H1 (cell line): ENCODE measurements around the gene DNA2. TPM values are rescaled to one million over a fixed set of nuclear protein-coding genes. Genes with fewer than 3 reads are reported as not detected.

Source experiments
- CTCF ChIA-PET: fragments of 300-600 bp; sonication (Branson Sonifier 250); formaldehyde crosslinking; loops from one replicate; lab custom pipeline; 2021; ENCODE audit not compliant: partially characterized antibody; lab: Charles Lee
- POLR2A ChIA-PET: fragments of 300-600 bp; sonication (Branson Sonifier 250); formaldehyde crosslinking; loops from one replicate; lab custom pipeline; 2021; ENCODE audit warnings: inconsistent platforms; ENCODE audit not compliant: partially characterized antibody; lab: Charles Lee
- DNase-seq, 2 experiments: peaks; one replicate each; pipeline versions ENCODE4 v3.0.0 to v3.0.0-alpha.2; 2010 to 2022; ENCODE audit warnings: low spot score in 2 of 2, low read depth in 1 of 2, mixed read lengths in 1 of 2
- FAIRE-seq: peaks from 2 replicates; lab custom pipeline; 2011; peaks lifted over from hg19 to GRCh38; lab: Jason Lieb, UNC
- H2AFZ ChIP-seq: 2 replicates; pipeline ENCODE4 v1.8.1; 2012; ENCODE audit warnings: low read length, inconsistent platforms
- H2AK5ac ChIP-seq: 2 replicates; pipeline ENCODE4 v1.6.1; 2013; ENCODE audit warnings: low read depth, low read length
- H2BK120ac ChIP-seq: replicated peaks from 2 replicates; pipeline ENCODE3; 2013; ENCODE audit warnings: low read depth, low read length, inconsistent platforms
- H2BK12ac ChIP-seq: 2 replicates; pipeline ENCODE4 v1.6.1; 2013; ENCODE audit warnings: low read depth, low read length
- H2BK15ac ChIP-seq: 2 replicates; pipeline ENCODE4 v1.6.1; 2013; ENCODE audit warnings: low read length
- H2BK20ac ChIP-seq: 2 replicates; pipeline ENCODE4 v1.6.1; 2013; ENCODE audit warnings: low read length
- H2BK5ac ChIP-seq: 2 replicates; pipeline ENCODE4 v1.6.1; 2013; ENCODE audit warnings: low read depth, low read length
- H3K14ac ChIP-seq: 2 replicates; pipeline ENCODE4 v1.6.1; 2013; ENCODE audit warnings: inconsistent platforms; ENCODE audit not compliant: insufficient read length
- H3K18ac ChIP-seq: 2 replicates; pipeline ENCODE4 v1.6.1; 2013; ENCODE audit warnings: low read length; ENCODE audit errors: extremely low read depth
- H3K23ac ChIP-seq: 2 replicates; pipeline ENCODE4 v1.6.1; 2013; ENCODE audit warnings: inconsistent platforms; ENCODE audit not compliant: insufficient read length
- H3K23me2 ChIP-seq: 2 replicates; pipeline ENCODE4 v1.6.1; 2013; ENCODE audit warnings: low read depth, low read length
- H3K27ac ChIP-seq: 2 replicates; pipeline ENCODE4 v1.6.1; 2011; ENCODE audit warnings: low read depth, low read length, inconsistent platforms
- H3K27me3 ChIP-seq, 4 experiments: replicated peaks in 1 of 4; 1 replicate in 1 of 4; 2 replicates in 3 of 4; pipeline versions ENCODE4 v1.6.1 to v1.8.1; 2011 to 2013; ENCODE audit warnings: low read length in 3 of 4, mild to moderate bottlenecking in 3 of 4, inconsistent platforms in 2 of 4, mixed read lengths in 2 of 4, moderate library complexity in 1 of 4; ENCODE audit not compliant: control insufficient read depth in 3 of 4, insufficient read depth in 3 of 4; ENCODE audit errors: extremely low read depth in 1 of 4
- H3K36me3 ChIP-seq, 4 experiments: 2 replicates each; pipeline versions ENCODE4 v1.6.1 to v1.8.1; 2011 to 2013; ENCODE audit warnings: mild to moderate bottlenecking in 4 of 4, low read length in 3 of 4, moderate library complexity in 2 of 4, control low read depth in 1 of 4, inconsistent platforms in 1 of 4; ENCODE audit not compliant: insufficient read depth in 4 of 4, control insufficient read depth in 2 of 4
- H3K4ac ChIP-seq: replicated peaks from 2 replicates; pipeline ENCODE3; 2013; ENCODE audit warnings: low read length, low read depth, mixed read lengths, inconsistent platforms; ENCODE audit not compliant: insufficient read length
- H3K4me1 ChIP-seq, 4 experiments: replicated peaks in 1 of 4; 1 replicate in 1 of 4; 2 replicates in 3 of 4; pipeline versions ENCODE4 v1.6.1 to v1.8.1; 2011 to 2013; ENCODE audit warnings: low read length in 3 of 4, inconsistent platforms in 2 of 4, mixed read lengths in 1 of 4; ENCODE audit not compliant: insufficient read depth in 4 of 4, control insufficient read depth in 3 of 4
- H3K4me2 ChIP-seq, 2 experiments: 2 replicates each; pipeline versions ENCODE4 v1.6.1 to v1.8.1; 2011 to 2013; ENCODE audit warnings: low read depth in 2 of 2, low read length in 2 of 2, control low read depth in 1 of 2, inconsistent platforms in 1 of 2, mild to moderate bottlenecking in 1 of 2; ENCODE audit not compliant: insufficient read depth in 1 of 2
- H3K4me3 ChIP-seq, 4 experiments: fragments of 200-600, 300-600 bp in 1 of 4; sonication (generic), shearing (Covaris generic), sonication (Bioruptor Twin) in 1 of 4; 2 replicates each; pipeline versions ENCODE4 v1.5.1 to v1.8.1; 2011 to 2016; ENCODE audit warnings: low read length in 4 of 4, low read depth in 3 of 4, control low read depth in 2 of 4, inconsistent platforms in 2 of 4, mild to moderate bottlenecking in 2 of 4, mixed read lengths in 1 of 4, moderate library complexity in 1 of 4; ENCODE audit not compliant: insufficient read depth in 2 of 4; ENCODE audit errors: extremely low read depth in 1 of 4
- H3K56ac ChIP-seq: replicated peaks from 2 replicates; pipeline ENCODE3; 2013; ENCODE audit warnings: low read depth, mild to moderate bottlenecking, mixed read lengths, low read length, inconsistent platforms; ENCODE audit not compliant: insufficient read length
- H3K79me1 ChIP-seq: 2 replicates; pipeline ENCODE4 v1.6.1; 2013; ENCODE audit warnings: low read depth, low read length, control low read depth
- H3K79me2 ChIP-seq, 2 experiments: 2 replicates each; pipeline versions ENCODE4 v1.6.1 to v1.8.1; 2012 to 2013; ENCODE audit warnings: low read length in 2 of 2, mild to moderate bottlenecking in 2 of 2, inconsistent platforms in 1 of 2; ENCODE audit not compliant: insufficient read depth in 2 of 2, control insufficient read depth in 1 of 2
- H3K9ac ChIP-seq, 4 experiments: replicated peaks in 1 of 4; 1 replicate in 1 of 4; 2 replicates in 3 of 4; pipeline versions ENCODE4 v1.6.1 to v1.8.1; 2011 to 2013; ENCODE audit warnings: low read depth in 3 of 4, low read length in 3 of 4, control low read depth in 2 of 4, mild to moderate bottlenecking in 2 of 4, moderate library complexity in 2 of 4, inconsistent platforms in 1 of 4; ENCODE audit errors: extremely low read depth in 1 of 4
- H3K9me3 ChIP-seq, 2 experiments: 2 replicates each; pipeline versions ENCODE4 v1.6.1 to v1.8.1; 2012 to 2013; ENCODE audit warnings: mild to moderate bottlenecking in 2 of 2, moderate library complexity in 2 of 2, control low read depth in 1 of 2, inconsistent platforms in 1 of 2, low read depth in 1 of 2, low read length in 1 of 2, mixed read lengths in 1 of 2; ENCODE audit not compliant: insufficient read depth in 2 of 2
- H4K20me1 ChIP-seq, 2 experiments: replicated peaks in 1 of 2; 2 replicates each; pipeline versions ENCODE3 to v1.8.1; 2011 to 2013; ENCODE audit warnings: inconsistent platforms in 2 of 2, low read length in 2 of 2, mild to moderate bottlenecking in 1 of 2; ENCODE audit not compliant: insufficient read depth in 2 of 2, control insufficient read depth in 1 of 2
- H4K5ac ChIP-seq: 2 replicates; pipeline ENCODE4 v1.6.1; 2013; ENCODE audit warnings: low read length, low read depth, mixed read lengths, inconsistent platforms; ENCODE audit not compliant: insufficient read length
- H4K8ac ChIP-seq: 2 replicates; pipeline ENCODE4 v1.8.0; 2013; ENCODE audit warnings: mild to moderate bottlenecking, moderate library complexity, low read length, inconsistent platforms; ENCODE audit not compliant: insufficient read depth; ENCODE audit errors: extremely low read depth
- H4K91ac ChIP-seq: replicated peaks from 2 replicates; pipeline ENCODE3; 2013; ENCODE audit warnings: low read length, mixed read lengths, inconsistent platforms; ENCODE audit not compliant: insufficient read length
- E2F6 ChIP-seq: IDR thresholded peaks from 2 replicates; pipeline ENCODE4 v1.6.1; 2012; ENCODE audit warnings: inconsistent platforms
- EGR1 ChIP-seq: IDR thresholded peaks from 2 replicates; pipeline ENCODE4 v1.6.1; 2011; ENCODE audit warnings: low read depth, low read length, borderline replicate concordance
- POLR2AphosphoS5 ChIP-seq: IDR thresholded peaks from 2 replicates; pipeline ENCODE4 v1.6.1; 2011; ENCODE audit warnings: low read depth, low read length
- TEAD4 ChIP-seq: IDR thresholded peaks from 2 replicates; pipeline ENCODE4 v1.6.1; 2012; ENCODE audit warnings: low read depth, low read length, inconsistent platforms, mixed read lengths
- WGBS, 2 experiments: shearing (Covaris generic) in 1 of 2; methylation state at CpG; one replicate each; pipeline versions ENCODE4 v1.1.6 to v1.1.7; 2013 to 2015; ENCODE audit warnings: low lambda C conversion rate in 2 of 2, mixed read lengths in 2 of 2, inconsistent platforms in 1 of 2, low coverage in 1 of 2, missing lambda C conversion rate in 1 of 2; ENCODE audit not compliant: insufficient replicate concordance in 2 of 2, insufficient coverage in 1 of 2, insufficient read length in 1 of 2; ENCODE audit errors: extremely low coverage in 1 of 2, missing lambda C conversion rate in 1 of 2; 5-methylcytosine and 5-hydroxymethylcytosine counted together
- polyA plus RNA-seq, 7 experiments: library from polyadenylated mRNA; depleted of rRNA in 3 of 7; stranded (reverse) in 5 of 7; unstranded in 2 of 7; fragments of >200 nt in 5 of 7; fragments of 200-250 nt in 2 of 7; gene quantifications; 1 replicate in 5 of 7; 2 replicates in 1 of 7; 4 replicates in 1 of 7; pipeline versions ENCODE4 v1.2.1 to v1.2.3, GENCODE V29; 2011 to 2013; ENCODE audit warnings: missing spikeins in 2 of 7, mixed read lengths in 2 of 7
- total RNA-seq: library from RNA; stranded (reverse); fragmentation: NEBNext Ultra II Directional; extraction: Animal tissue kit (Norgen Biotek cat#: 25700); gene quantifications from 2 replicates; pipeline ENCODE4 v1.2.1, GENCODE V29; 2021

The DNA2 gene
- total and polyA plus RNA-seq, 2 of the 8 experiments (the other 6 are each of a cell fraction or from before 2014, with no cell fraction given): 16.0 to 57.9 TPM

GRCh38 chr10:68406111-68406814 lies 65.5 kb downstream of the DNA2 start:
- H3K79me1 ChIP-seq: no peaks in the 10 kb centered on the region; the same call in 1 of the 2 replicates
- peak overlapping the region; percentile 75 for H3K18ac ChIP-seq
- H3K27me3 ChIP-seq: no peaks in the 10 kb centered on the region
- no peaks in the 10 kb centered on the region for H3K9me3 ChIP-seq
- peak overlapping the region; percentile 74 for H4K5ac ChIP-seq
- peaks cover 0 to 4% (median 0%) of the 10 kb centered on the region in 4 experiments; a peak in 2 of 7 replicates for H3K4me1 ChIP-seq
- no peak overlapping the region for H3K23ac ChIP-seq
- no peak overlapping the region for H3K56ac ChIP-seq
- H2AK5ac ChIP-seq: no peak overlapping the region
- H2BK12ac ChIP-seq: 0 out of 2 replicates have a peak overlapping the region, but pooled peaks have one; percentile 65
- CTCF ChIA-PET: interaction anchor here (0.8 to 1.4 kb wide), 4 partner anchors 25 to 430 kb away, joined by 3 read pairs; no protein-coding TSS in a partner anchor
- peak overlapping the region; percentile 79 to 88 (median 84); a peak in 6 of 7 replicates for H3K9ac ChIP-seq
- H3K79me2 ChIP-seq: peaks cover 0 to 29% of the 10 kb centered on the region in 2 experiments; a peak in 2 of 4 replicates
- H2BK5ac ChIP-seq: peak overlapping the region; percentile 12; the same call in 1 of the 2 replicates
- peak overlapping the region; percentile 88; the same call in 1 of the 2 replicates for H3K27ac ChIP-seq
- DNase-seq (peak in 1 of 2 experiments; percentile 85), FAIRE-seq (no peak)
- no peak overlapping the region for H3K14ac ChIP-seq
- peak overlapping the region; percentile 81 to 89 for H3K4me2 ChIP-seq
- no peak overlapping the region for H3K4ac ChIP-seq
- H2BK120ac ChIP-seq: no peak overlapping the region
- peak overlapping the region; percentile 72 to 86 (median 74) for H3K4me3 ChIP-seq
- H2AFZ ChIP-seq: peak overlapping the region; percentile 53
- H2BK15ac ChIP-seq: no peak overlapping the region
- H4K91ac ChIP-seq: peak overlapping the region; percentile 79
- POLR2A ChIA-PET: interaction anchor here (0.6 to 2.9 kb wide), 11 partner anchors 13 to 549 kb away, joined by 3 to 17 read pairs (median 4); partner anchors contain the start of genes CCAR1, DDX21, HNRNPH3 and PBLD
- WGBS, 2 experiments: 3% methylated on average over 35 of the region's 38 CpGs; no CpG with 5 or more reads in 1 of the 2 experiments
- peaks cover 6% of the 10 kb centered on the region; the same call in 1 of the 2 replicates for H3K23me2 ChIP-seq
- peak overlapping the region; percentile 76; the same call in 1 of the 2 replicates for H4K8ac ChIP-seq
- no peak overlapping the region for H2BK20ac ChIP-seq
- H4K20me1 ChIP-seq: no peaks in the 10 kb centered on the region
- H3K36me3 ChIP-seq: peaks cover 0 to 3% (median 0%) of the 10 kb centered on the region in 4 experiments; a peak in 1 of 8 replicates
- TF ChIP-seq E2F6 (no peak), TEAD4 (no peak), POLR2AphosphoS5 (0 out of 2 replicates have a peak, but pooled peaks have one; percentile 7), EGR1 (no peak; the same call in 1 of the 2 replicates)
